Keratinocyte (primary cell): ENCODE data around the gene VTCN1. TPM values are rescaled to one million over a fixed set of nuclear protein-coding genes. Genes with fewer than 3 reads are reported as not detected.

ENCODE experiments used
- DNase-seq: peaks from one replicate; pipeline ENCODE4 v3.0.0-alpha.2; 2011; ENCODE audit warnings: low read depth, missing footprints, low spot score
- FAIRE-seq: peaks from 2 replicates; lab custom pipeline; 2011; peaks lifted over from hg19 to GRCh38; lab: Jason Lieb, UNC
- H2AFZ ChIP-seq: 2 replicates; pipeline ENCODE4 v1.6.0; 2012; ENCODE audit warnings: low read length, control low read depth, inconsistent platforms; ENCODE audit not compliant: control insufficient read depth
- H3K27ac ChIP-seq: 2 replicates; pipeline ENCODE4 v1.5.1; 2011; ENCODE audit warnings: low read length; ENCODE audit not compliant: control insufficient read depth, insufficient read depth
- H3K27me3 ChIP-seq: 3 replicates; pipeline ENCODE4 v1.6.0; 2011; ENCODE audit warnings: low read length; ENCODE audit not compliant: control insufficient read depth, insufficient read depth; ENCODE audit errors: extremely low read depth
- H3K36me3 ChIP-seq, 2 experiments: 2 replicates in 1 of 2; 3 replicates in 1 of 2; pipeline ENCODE4 v1.5.1; 2011; ENCODE audit warnings: low read length in 2 of 2, mild to moderate bottlenecking in 1 of 2; ENCODE audit not compliant: control insufficient read depth in 2 of 2, insufficient read depth in 2 of 2; ENCODE audit errors: extremely low read depth in 1 of 2
- H3K4me1 ChIP-seq: 3 replicates; pipeline ENCODE4 v1.5.1; 2011; ENCODE audit warnings: low read length; ENCODE audit not compliant: control insufficient read depth, insufficient read depth; ENCODE audit errors: extremely low read depth
- H3K4me2 ChIP-seq: 3 replicates; pipeline ENCODE4 v1.6.0; 2011; ENCODE audit warnings: low read depth, low read length; ENCODE audit not compliant: control insufficient read depth, insufficient read depth; ENCODE audit errors: extremely low read depth
- H3K4me3 ChIP-seq, 3 experiments: fragments of 200-600 bp in 1 of 3; sonication (generic) in 1 of 3; 2 replicates in 2 of 3; 3 replicates in 1 of 3; pipeline ENCODE4 v1.5.1; 2011 to 2016; ENCODE audit warnings: low read length in 3 of 3, mild to moderate bottlenecking in 3 of 3, control low read depth in 2 of 3, inconsistent platforms in 1 of 3, low read depth in 1 of 3, mixed read lengths in 1 of 3, mixed run types in 1 of 3, moderate library complexity in 1 of 3; ENCODE audit not compliant: control insufficient read depth in 2 of 3, insufficient read depth in 2 of 3; ENCODE audit errors: extremely low read depth in 1 of 3
- H3K79me2 ChIP-seq: 2 replicates; pipeline ENCODE4 v1.6.0; 2012; ENCODE audit warnings: low read length; ENCODE audit not compliant: control insufficient read depth, insufficient read depth
- H3K9ac ChIP-seq: 3 replicates; pipeline ENCODE4 v1.6.0; 2011; ENCODE audit warnings: low read length; ENCODE audit not compliant: control insufficient read depth, insufficient read depth; ENCODE audit errors: extremely low read depth
- H3K9me1 ChIP-seq: 3 replicates; pipeline ENCODE4 v1.6.0; 2011; ENCODE audit warnings: low read length; ENCODE audit not compliant: control insufficient read depth, insufficient read depth; ENCODE audit errors: extremely low read depth
- H3K9me3 ChIP-seq: 2 replicates; pipeline ENCODE4 v1.5.1; 2012; ENCODE audit warnings: low read depth, low read length; ENCODE audit not compliant: control insufficient read depth
- H4K20me1 ChIP-seq: 3 replicates; pipeline ENCODE4 v1.6.0; 2011; ENCODE audit warnings: low read length; ENCODE audit not compliant: control insufficient read depth, insufficient read depth; ENCODE audit errors: extremely low read depth
- EZH2 ChIP-seq: IDR thresholded peaks from one replicate; pipeline ENCODE4 v1.6.1; 2012; ENCODE audit warnings: inconsistent platforms, mild to moderate bottlenecking, low read length, moderate library complexity
- dilution Hi-C: fragments of 300-500 bp; cut with MboI; formaldehyde crosslinking; loops from one replicate; pipeline ENCODE4 v1.7.0; 2020; ENCODE audit warnings: low sequenced_read_pairs; ENCODE audit not compliant: extremely low pct_ligation_motif_present
- polyA plus RNA-seq, 5 experiments: library from polyadenylated mRNA; depleted of rRNA in 3 of 5; stranded (reverse) in 3 of 5; stranded (forward) in 1 of 5; unstranded in 1 of 5; fragments of >200 nt; gene quantifications; 1 replicate in 1 of 5; 2 replicates in 3 of 5; 3 replicates in 1 of 5; pipeline versions ENCODE4 v1.2.1 to v1.2.3, GENCODE V29; 2011 to 2012; ENCODE audit warnings: missing spikeins in 2 of 5, low read depth in 1 of 5, low replicate concordance in 1 of 5
- small RNA-seq, 3 experiments: library from RNA; depleted of rRNA; stranded (forward); fragments of <200 nt; gene quantifications; one replicate each; pipeline ENCODE3, GENCODE V24; 2012; ENCODE audit warnings: low read depth in 3 of 3, low replicate concordance in 1 of 3; ENCODE audit not compliant: insufficient read length in 3 of 3
- TF ChIP-seq, protein P1 (sequence below), 3 experiments: IDR thresholded peaks in 1 of 3; conservative IDR thresholded peaks in 1 of 3; optimal IDR thresholded peaks in 1 of 3; 2 replicates in 2 of 3; 3 replicates in 1 of 3; pipeline versions ENCODE3 to v1.5.1; 2011; ENCODE audit warnings: low read length in 3 of 3, mild to moderate bottlenecking in 3 of 3, moderate library complexity in 2 of 3, control low read depth in 1 of 3, inconsistent platforms in 1 of 3; ENCODE audit not compliant: insufficient read depth in 2 of 3; ENCODE audit errors: extremely low read depth in 1 of 3

VTCN1 gene
- polyA plus RNA-seq, 1 donor (not counting 4 experiments of a cell fraction or from before 2014, with no cell fraction given) = not detected

DNA sequence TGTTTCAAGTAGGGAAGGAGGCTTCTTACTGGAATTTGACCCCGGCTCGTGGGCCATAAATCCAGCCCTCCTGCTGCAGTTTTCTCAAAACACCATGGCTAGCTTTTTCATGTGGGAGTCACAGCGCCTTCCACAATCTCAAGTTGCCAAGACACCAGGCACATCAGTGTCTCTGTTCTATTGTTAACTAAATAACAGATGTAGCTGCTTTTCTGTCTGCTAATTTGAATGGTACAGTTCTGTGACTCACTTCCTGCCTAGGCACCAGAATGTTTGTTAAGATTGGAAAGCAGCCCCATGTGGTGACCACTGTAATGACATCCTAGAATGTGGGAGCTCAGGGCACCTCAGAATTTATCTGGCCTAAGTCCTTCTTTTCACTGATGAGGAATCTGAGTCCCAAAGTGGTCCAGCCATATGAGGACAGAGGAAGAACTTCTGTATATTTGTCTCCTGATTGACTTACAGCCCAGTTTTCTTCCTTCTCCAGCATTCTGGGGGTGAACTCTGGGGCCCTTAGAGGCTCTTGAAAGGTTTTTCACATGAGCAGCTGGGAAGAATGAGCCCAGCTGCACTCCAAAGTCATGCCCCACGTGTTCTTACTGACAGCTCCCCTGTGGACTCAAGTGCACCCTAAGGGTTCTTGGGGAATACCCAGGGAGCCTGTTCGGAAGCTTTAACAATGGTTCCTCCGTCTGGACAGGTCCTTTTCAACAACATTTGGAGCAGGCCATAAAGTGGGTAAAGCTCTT is 116.7 kb downstream of the VTCN1 start:
- H3K9ac ChIP-seq = peak overlapping the region; percentile 56
- H3K4me3 ChIP-seq = no peak overlapping the region
- H3K27ac ChIP-seq = peak overlapping the region; percentile 92
- H3K9me3 ChIP-seq = no peaks in the 10 kb centered on the region
- DNase-seq (peak; percentile 40), FAIRE-seq (peak; percentile 79)
- dilution Hi-C loops = no loop called here
- H3K9me1 ChIP-seq = no peaks in the 10 kb centered on the region
- H2AFZ ChIP-seq = no peak overlapping the region
- peaks cover 6 to 24% of the 10 kb centered on the region in 2 experiments for H3K36me3 ChIP-seq
- H3K79me2 ChIP-seq = no peaks in the 10 kb centered on the region
- peaks cover 23% of the 10 kb centered on the region for H3K4me1 ChIP-seq
- TF ChIP-seq, protein P1, sequence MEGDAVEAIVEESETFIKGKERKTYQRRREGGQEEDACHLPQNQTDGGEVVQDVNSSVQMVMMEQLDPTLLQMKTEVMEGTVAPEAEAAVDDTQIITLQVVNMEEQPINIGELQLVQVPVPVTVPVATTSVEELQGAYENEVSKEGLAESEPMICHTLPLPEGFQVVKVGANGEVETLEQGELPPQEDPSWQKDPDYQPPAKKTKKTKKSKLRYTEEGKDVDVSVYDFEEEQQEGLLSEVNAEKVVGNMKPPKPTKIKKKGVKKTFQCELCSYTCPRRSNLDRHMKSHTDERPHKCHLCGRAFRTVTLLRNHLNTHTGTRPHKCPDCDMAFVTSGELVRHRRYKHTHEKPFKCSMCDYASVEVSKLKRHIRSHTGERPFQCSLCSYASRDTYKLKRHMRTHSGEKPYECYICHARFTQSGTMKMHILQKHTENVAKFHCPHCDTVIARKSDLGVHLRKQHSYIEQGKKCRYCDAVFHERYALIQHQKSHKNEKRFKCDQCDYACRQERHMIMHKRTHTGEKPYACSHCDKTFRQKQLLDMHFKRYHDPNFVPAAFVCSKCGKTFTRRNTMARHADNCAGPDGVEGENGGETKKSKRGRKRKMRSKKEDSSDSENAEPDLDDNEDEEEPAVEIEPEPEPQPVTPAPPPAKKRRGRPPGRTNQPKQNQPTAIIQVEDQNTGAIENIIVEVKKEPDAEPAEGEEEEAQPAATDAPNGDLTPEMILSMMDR (optimal IDR thresholded peaks at IDR 0.05 in 1 of 3, IDR thresholded peaks at IDR 0.05 in 1 of 3, conservative IDR thresholded peaks at IDR 0.05 in 1 of 3; ENCODE audit: extremely low read depth in 1 of 3, insufficient read depth in 2 of 3, low read length in 3 of 3) = peak; percentile 46 to 66 (median 55)
- TF ChIP-seq EZH2 = no peak
- no peaks in the 10 kb centered on the region for H3K27me3 ChIP-seq
- peak overlapping the region; percentile 58 for H3K4me2 ChIP-seq
- no peaks in the 10 kb centered on the region for H4K20me1 ChIP-seq

Small RNA genes lying within 50 kb of the gene (small RNA-seq; reads per million reads assigned to genes)
- gene MIR942 = 1.5 to 28.4 (median 9.0) reads per million in 3 experiments
- gene RF00017 = 0 reads per million in 3 experiments

Other genes with a start within 250 kb of the VTCN1 start
- 0.86 to 2.2 TPM (median 1.8 TPM) in 3 replicates for gene CD101, start 209.2 kb downstream of the VTCN1 start, polyA plus RNA-seq
- gene TTF2, start 150.6 kb downstream of the VTCN1 start, polyA plus RNA-seq = 13.4 to 23.0 TPM (median 15.8 TPM) in 3 replicates
- 2.5 to 2.7 TPM (median 2.6 TPM) in 3 replicates for gene TRIM45, start 89.2 kb downstream of the VTCN1 start, polyA plus RNA-seq
- gene MAN1A2, start 156.5 kb upstream of the VTCN1 start, polyA plus RNA-seq = 13.6 to 23.1 TPM (median 19.0 TPM) in 3 replicates